HAP-1 (cell line): ENCODE results near the gene EPHB2.
"Not testable (repeated sequence)": the region's sequence is repeated elsewhere in the genome, so short reads cannot be mapped to it uniquely, and the experiment has no call there.

Experiments
- DNase-seq, 2 experiments: peaks; one replicate each; pipeline ENCODE4 v3.0.0-alpha.2; 2016 to 2020; ENCODE audit warnings: low spot score in 2 of 2
- H3K27me3 ChIP-seq: fragments of 250-450 bp; sonication (Bioruptor Pico); 2 replicates; pipeline ENCODE4 v1.5.1; 2020; ENCODE audit warnings: low read depth, mild to moderate bottlenecking, moderate library complexity
- H3K36me3 ChIP-seq: fragments of 250-450 bp; sonication (Bioruptor Pico); replicated peaks from 2 replicates; pipeline ENCODE4 v1.5.1; 2020; ENCODE audit warnings: mild to moderate bottlenecking
- H3K4me1 ChIP-seq: fragments of 250-450 bp; sonication (Bioruptor Pico); 2 replicates; pipeline ENCODE4 v1.5.1; 2020; ENCODE audit warnings: mild to moderate bottlenecking
- H3K4me3 ChIP-seq: fragments of 250-450 bp; sonication (Bioruptor Pico); 2 replicates; pipeline ENCODE4 v1.5.1; 2020; ENCODE audit warnings: mild to moderate bottlenecking, moderate library complexity
- H3K9me3 ChIP-seq: fragments of 250-450 bp; sonication (Bioruptor Pico); 2 replicates; pipeline ENCODE4 v1.5.1; 2020; ENCODE audit warnings: mild to moderate bottlenecking, moderate library complexity
- in situ Hi-C: fragments of 300-500 bp; cut with MboI; formaldehyde crosslinking; loops from 3 replicates; pipeline ENCODE4 v1.14.3; 2020; ENCODE audit warnings: low sequenced_read_pairs, inconsistent platforms, mixed read lengths

Gene EPHB2

DNA sequence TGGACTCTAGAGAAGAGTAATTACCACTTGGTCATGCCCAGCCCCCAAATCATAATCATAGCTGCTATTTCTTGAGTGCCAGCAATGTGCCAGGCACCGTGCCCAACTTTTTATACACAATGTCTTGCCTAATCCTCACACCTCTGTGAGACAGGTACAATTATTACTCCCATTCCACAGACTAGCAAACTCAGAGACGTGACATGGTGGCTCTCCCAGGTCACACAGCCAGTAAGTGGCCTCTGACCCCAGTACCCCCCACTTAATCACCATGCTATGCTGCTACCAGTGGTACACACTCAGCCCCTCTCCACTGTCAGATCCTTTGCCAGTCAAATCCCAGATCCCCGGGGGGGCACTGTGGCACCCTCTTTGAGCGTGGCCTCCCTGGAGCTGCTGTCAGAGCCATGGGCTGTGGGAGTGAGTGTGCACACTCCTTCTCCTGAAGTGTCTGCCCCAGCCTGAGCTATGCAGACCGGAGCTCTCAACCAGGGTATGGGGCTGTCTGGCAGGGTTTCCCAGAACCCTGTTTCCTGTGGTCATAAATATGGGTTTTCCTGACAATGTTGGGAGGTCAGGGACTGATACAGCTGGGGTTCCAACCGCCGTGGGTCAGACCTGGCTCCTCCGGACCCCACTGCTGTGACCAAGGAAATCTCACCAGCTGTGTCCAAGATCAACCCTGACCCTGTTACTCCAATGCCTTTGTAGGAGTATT, 210.3 kb downstream of the EPHB2 start:
- Histone ChIP-seq H3K4me1 (no peaks in the 10 kb centered on the region), H3K36me3 (no peaks in the 10 kb centered on the region), H3K4me3 (no peak overlapping the region), H3K9me3 (no peaks in the 10 kb centered on the region), H3K27me3 (0 out of 2 replicates have a peak, but pooled peaks cover 3% of the 10 kb centered on the region)
- in situ Hi-C loops, result loop anchor here (10.0 kb wide), 1 partner anchor 256 kb away; no protein-coding TSS in a partner anchor
- DNase-seq, result no peak

DNA sequence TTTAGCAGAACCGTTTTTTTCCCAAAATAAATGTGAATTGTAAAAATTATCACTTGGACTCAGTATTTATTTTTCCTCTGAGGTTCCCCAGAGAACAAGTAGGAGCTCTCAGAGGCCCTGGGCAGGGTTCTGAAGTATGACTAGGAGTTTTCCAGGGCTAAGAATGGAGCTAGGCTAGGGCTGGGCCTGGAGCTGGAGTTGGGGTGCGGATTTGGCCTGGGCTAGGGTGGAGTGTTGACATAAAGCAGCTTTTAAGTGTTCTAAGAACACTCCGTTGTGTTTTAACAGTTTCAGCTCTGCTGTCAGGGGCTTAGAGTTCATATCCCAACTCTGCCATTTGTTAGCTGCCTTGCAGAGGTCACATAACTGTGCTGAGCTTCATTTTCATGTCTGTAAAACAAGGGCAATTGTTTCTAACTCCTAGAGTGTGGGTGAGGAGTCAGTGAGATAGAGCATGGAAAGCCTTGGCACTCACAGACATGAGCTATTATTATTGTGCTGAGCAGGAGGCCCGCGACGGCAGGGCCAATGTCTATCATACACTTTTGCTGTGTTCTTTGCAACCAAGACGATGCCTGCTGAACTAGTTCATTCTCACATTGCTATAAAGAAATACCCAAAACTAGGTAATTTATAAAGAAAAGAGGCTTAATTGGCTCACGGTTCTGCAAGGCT, 210.9 kb downstream of the EPHB2 start:
- H3K4me1 ChIP-seq, result no peaks in the 10 kb centered on the region
- H3K9me3 ChIP-seq, result no peaks in the 10 kb centered on the region
- 0 out of 2 replicates have a peak, but pooled peaks cover 3% of the 10 kb centered on the region for H3K27me3 ChIP-seq
- no peak overlapping the region for H3K4me3 ChIP-seq
- H3K36me3 ChIP-seq, result no peaks in the 10 kb centered on the region
- DNase-seq, result no peak
- in situ Hi-C loops, result loop anchor here (10.0 kb wide), 1 partner anchor 257 kb away; no protein-coding TSS in a partner anchor

GRCh38 chr1:22922640-22923039, 212.0 kb downstream of the EPHB2 start:
- Histone ChIP-seq H3K9me3 (no peaks in the 10 kb centered on the region), H3K36me3 (no peaks in the 10 kb centered on the region), H3K4me3 (no peak overlapping the region), H3K4me1 (no peaks in the 10 kb centered on the region), H3K27me3 (0 out of 2 replicates have a peak, but pooled peaks cover 8% of the 10 kb centered on the region)
- DNase-seq, result no peak
- in situ Hi-C loops, result loop anchor here (10.0 kb wide), 1 partner anchor 258 kb away; no protein-coding TSS in a partner anchor

DNA sequence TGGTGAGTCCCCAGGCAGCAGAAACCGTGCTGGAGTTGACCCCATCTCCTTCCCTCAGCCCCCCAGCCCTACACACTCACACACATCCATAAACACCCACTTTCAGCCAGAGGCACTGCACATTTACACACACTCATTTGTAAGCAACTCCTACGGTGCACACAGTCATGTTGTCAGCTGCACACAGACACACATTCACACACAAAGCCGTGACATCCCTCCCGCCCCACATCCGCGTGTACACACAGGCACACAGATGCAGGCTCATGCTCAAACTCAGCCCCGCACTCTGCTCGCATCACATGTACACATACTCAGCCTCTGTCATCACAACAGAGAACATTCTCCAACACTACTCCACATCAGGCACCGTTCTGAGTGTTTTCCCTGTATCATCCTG, 214.5 kb downstream of the EPHB2 start:
- Histone ChIP-seq H3K27me3 (0 out of 2 replicates have a peak, but pooled peaks cover 8% of the 10 kb centered on the region), H3K4me3 (no peak overlapping the region), H3K9me3 (no peaks in the 10 kb centered on the region), H3K4me1 (no peaks in the 10 kb centered on the region), H3K36me3 (no peaks in the 10 kb centered on the region)
- in situ Hi-C loops, result loop anchor here (10.0 kb wide), 1 partner anchor 260 kb away; no protein-coding TSS in a partner anchor
- no peak for DNase-seq

DNA sequence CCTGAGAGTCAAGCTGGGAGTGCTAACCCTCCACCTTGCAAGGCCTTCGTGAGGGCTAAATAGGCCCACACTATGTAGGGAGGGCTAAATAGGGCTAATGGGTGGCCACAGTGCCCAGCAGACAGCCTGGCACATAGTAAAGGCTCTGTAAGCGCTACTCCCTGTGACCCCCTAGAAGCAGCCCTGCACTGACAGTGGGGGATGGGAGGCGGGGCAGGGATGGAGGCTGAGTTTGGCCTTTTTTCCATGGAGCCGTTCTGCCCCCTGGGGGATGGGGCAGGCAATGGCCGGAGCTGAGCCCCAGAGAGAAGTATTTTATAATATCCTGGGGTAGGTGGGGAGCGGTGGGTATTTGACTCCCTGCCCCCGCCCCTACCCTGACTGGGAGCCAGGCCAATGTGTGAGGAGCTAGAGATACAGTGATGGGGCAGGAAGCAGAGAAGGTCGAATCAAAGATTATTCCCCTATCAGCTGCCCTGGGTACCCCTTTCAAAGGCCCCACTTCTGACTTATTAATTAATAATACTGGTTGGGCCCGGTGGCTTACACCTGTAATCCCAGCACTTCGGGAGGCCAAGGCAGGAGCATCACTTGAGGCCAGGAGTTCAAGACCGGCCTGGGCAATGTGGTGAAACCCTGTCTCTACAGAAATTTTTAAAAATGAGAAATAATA, 219.7 kb downstream of the EPHB2 start:
- DNase-seq, result peak; percentile 45 to 85
- Histone ChIP-seq H3K9me3 (no peaks in the 10 kb centered on the region), H3K27me3 (0 out of 2 replicates have a peak, but pooled peaks cover 8% of the 10 kb centered on the region), H3K4me1 (no peaks in the 10 kb centered on the region), H3K36me3 (no peaks in the 10 kb centered on the region), H3K4me3 (no peak overlapping the region)
- in situ Hi-C loops, result no loop called here

GRCh38 chr1:22932803-22933470, 222.3 kb downstream of the EPHB2 start:
- no peaks in the 10 kb centered on the region for H3K36me3 ChIP-seq
- H3K4me3 ChIP-seq, result no peak overlapping the region
- no peaks in the 10 kb centered on the region for H3K4me1 ChIP-seq
- H3K27me3 ChIP-seq, result no peaks in the 10 kb centered on the region
- no peak for DNase-seq
- H3K9me3 ChIP-seq, result no peaks in the 10 kb centered on the region
- in situ Hi-C loops, result no loop called here

- no peaks in the 10 kb centered on the region for H3K9me3 ChIP-seq
- no peaks in the 10 kb centered on the region for H3K4me1 ChIP-seq
- in situ Hi-C loops, result no loop called here
- H3K36me3 ChIP-seq, result no peaks in the 10 kb centered on the region
- H3K27me3 ChIP-seq, result no peaks in the 10 kb centered on the region
- H3K4me3 ChIP-seq, result no peak overlapping the region
- DNase-seq, result no peak
These were observed 224.8 kb downstream of the EPHB2 start for GRCh38 chr1:22935433-22935832.

- in situ Hi-C loops, result no loop called here
- Histone ChIP-seq H3K4me1 (no peaks in the 10 kb centered on the region), H3K36me3 (no peaks in the 10 kb centered on the region), H3K9me3 (peaks cover 3% of the 10 kb centered on the region; the same call in 1 of the 2 replicates), H3K27me3 (no peaks in the 10 kb centered on the region), H3K4me3 (no peak overlapping the region)
- no peak for DNase-seq
These were observed 226.0 kb downstream of the EPHB2 start for GRCh38 chr1:22936681-22937080.

- no peak overlapping the region for H3K4me3 ChIP-seq
- H3K9me3 ChIP-seq, result peaks cover 3% of the 10 kb centered on the region; the same call in 1 of the 2 replicates
- no peaks in the 10 kb centered on the region for H3K36me3 ChIP-seq
- H3K27me3 ChIP-seq, result no peaks in the 10 kb centered on the region
- no peak for DNase-seq
- H3K4me1 ChIP-seq, result no peaks in the 10 kb centered on the region
- in situ Hi-C loops, result no loop called here
These were observed 230.6 kb downstream of the EPHB2 start for GRCh38 chr1:22941257-22941656.

DNA sequence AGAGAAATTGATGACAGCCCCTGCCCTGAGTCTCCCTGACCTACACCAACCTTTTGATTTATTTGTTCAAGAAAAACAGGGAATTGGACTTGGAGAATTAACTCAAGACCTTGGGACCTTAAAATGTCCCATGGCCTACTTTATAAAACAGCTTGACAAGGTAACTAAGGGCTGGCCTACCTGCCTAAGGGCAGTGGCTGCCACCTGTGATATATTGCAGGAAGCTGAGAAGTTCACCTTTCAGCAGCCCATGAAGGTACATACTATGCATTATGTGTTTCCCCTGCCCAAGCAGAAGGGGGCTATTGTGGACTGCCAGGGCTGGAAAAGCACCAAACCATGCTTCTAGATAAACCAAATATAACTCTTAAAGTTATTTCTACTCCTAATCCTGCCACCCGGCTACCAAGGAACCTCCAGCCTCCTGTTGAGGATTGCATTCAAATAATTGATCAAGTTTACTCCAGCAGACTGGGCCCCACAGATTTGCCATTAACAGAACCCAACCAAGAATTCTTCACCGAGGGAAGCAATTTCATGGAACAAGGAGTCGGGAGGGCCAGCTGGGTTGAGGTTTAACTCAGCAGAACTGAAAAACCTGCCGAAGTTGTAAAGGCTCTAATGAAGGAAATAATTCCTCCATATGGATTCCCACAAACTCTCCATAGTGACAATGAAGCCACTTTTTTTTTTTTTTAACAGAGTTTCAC, 233.9 kb downstream of the EPHB2 start:
- in situ Hi-C loops, result no loop called here
- Histone ChIP-seq H3K4me3 (no peak overlapping the region), H3K27me3 (no peaks in the 10 kb centered on the region), H3K4me1 (no peaks in the 10 kb centered on the region), H3K9me3 (peaks cover 3% of the 10 kb centered on the region; the same call in 1 of the 2 replicates), H3K36me3 (no peaks in the 10 kb centered on the region)
- DNase-seq, result no peak

DNA sequence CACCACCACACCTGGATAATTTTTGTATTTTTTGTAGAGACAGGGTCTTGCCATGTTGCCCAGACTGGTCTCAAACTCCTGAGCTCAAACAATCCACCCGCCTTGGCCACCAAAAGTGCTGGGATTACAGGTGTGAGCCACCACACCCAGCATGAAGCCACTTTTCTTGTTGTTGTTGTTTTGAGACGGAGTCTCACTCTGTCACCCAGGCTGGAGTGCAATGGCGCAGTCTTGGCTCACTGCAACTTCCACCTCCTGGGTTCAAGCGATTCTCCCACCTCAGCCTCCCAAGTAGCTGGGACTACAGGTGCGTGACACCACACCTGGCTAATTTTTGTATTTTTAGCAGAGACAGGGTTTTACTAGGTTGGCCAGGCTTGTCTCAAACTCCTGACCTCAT, 234.5 kb downstream of the EPHB2 start:
- DNase-seq, H3K27me3 ChIP-seq, H3K9me3 ChIP-seq, H3K4me1 ChIP-seq, in situ Hi-C loops, H3K36me3 ChIP-seq, H3K4me3 ChIP-seq: not testable (repeated sequence)

- no peaks in the 10 kb centered on the region for H3K9me3 ChIP-seq
- no peaks in the 10 kb centered on the region for H3K36me3 ChIP-seq
- no peaks in the 10 kb centered on the region for H3K27me3 ChIP-seq
- in situ Hi-C loops, result no loop called here
- no peak for DNase-seq
- H3K4me3 ChIP-seq, result no peak overlapping the region
- H3K4me1 ChIP-seq, result no peaks in the 10 kb centered on the region
These were observed 239.2 kb downstream of the EPHB2 start for GRCh38 chr1:22949822-22950331.

DNA sequence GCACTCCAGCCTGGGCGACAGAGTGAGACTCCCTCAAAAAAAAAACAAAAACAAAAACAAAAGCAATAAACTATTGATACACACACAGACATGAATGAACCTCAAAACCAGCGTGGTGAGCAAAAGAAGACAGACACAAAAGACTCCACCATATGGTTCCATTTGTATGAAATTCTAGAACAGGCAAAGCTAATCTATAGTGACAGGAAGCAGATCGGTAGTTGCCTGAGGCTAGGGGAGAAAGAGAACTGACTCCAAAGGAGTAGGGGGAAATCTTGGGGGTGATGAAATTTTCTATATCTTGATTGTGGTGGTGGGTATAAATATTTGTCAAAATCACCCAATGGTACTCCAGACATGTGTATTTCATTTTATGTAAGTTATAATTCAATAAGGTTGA, 241.2 kb downstream of the EPHB2 start:
- H3K36me3 ChIP-seq, result no peaks in the 10 kb centered on the region
- no peak for DNase-seq
- H3K4me3 ChIP-seq, result no peak overlapping the region
- no peaks in the 10 kb centered on the region for H3K9me3 ChIP-seq
- no peaks in the 10 kb centered on the region for H3K4me1 ChIP-seq
- H3K27me3 ChIP-seq, result no peaks in the 10 kb centered on the region
- in situ Hi-C loops, result no loop called here
